ENCODE results near the gene MINDY1.

The MINDY1 gene

DNA sequence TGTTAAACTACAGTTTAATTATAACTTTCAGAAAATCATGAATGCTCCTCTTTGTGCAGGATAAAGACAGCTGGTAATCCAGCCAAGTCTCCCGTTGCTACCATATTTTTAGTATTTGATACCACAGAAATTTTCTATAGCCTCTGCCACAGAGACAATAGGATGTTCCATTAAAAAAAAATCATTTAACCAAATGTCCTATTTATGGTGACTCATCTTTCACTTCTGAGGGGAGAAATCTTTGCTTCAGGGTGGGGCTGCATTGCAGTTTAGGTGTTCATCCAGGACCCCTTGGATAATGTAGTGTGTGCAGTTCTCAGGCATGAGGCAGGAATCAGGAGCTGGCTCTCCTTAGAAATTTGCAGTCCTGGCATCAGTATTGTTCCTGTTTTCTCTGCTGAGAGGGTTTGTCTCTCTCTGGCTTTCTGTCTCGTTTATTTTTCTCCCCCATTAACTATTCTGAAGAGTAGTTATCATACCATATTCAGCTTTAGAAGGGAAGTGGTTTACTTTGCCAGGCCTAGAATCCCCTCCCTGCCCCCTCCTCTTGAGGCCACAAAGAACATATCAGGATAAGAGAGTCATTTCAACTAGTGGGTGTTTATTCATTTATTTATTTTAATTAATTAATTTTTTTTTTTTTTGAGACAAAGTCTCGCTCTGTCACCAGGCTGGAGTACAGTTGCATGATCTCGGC, 4.6 kb upstream of the MINDY1 start:
- no peak for DNase-seq (ENCODE audit: low read depth)

DNA sequence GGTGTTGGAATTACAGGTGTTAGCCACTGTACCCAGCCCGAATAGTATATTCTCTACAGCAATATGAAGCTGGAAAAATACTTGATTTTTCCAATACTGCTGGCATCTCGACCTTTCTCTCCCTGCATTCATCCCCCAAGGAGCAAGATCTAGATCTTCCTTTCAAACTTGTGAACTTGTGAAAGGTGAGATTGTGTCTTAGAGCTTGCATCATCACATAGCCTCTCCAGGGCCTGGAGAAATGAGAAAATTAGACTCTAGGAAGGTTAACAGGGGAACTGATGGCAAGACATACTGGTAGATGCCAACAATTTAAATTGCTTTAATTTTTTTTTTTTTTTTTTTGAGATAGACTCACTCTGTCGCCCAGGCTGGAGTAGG, 3.6 kb upstream of the MINDY1 start:
- no peak for DNase-seq (ENCODE audit: low read depth)

DNA sequence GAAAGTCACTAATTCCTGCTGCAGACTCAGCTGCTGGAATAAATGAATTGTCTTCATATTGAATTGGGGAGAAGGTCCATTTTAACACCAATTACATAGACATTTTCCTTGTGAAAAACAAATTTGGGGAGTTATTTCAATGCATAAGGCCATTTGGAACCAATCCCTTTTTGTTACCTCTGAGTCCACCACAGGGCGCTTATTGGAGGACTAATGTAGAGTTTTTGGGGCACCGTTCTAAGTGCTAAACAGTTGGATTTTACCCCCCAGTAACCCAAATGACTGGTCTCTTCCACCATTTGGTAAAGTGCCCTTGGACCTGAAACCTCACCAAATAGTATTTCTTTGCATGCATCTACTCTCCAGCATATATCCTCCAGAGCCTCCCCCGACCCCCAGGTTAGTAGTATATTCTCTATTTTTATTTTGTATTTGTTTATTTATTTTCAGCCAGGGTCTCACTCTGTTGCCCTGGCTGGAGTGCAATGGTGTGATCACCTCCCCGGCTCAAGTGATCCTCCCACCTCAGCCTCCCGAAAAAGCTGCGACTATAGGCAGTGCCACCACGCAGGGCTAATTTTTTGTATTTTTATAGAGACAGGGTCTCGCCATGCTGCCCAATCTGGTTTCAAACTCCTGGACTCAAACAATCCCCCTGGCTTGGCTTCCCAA, 3.1 kb upstream of the MINDY1 start:
- no peak for DNase-seq (ENCODE audit: low read depth)

DNA sequence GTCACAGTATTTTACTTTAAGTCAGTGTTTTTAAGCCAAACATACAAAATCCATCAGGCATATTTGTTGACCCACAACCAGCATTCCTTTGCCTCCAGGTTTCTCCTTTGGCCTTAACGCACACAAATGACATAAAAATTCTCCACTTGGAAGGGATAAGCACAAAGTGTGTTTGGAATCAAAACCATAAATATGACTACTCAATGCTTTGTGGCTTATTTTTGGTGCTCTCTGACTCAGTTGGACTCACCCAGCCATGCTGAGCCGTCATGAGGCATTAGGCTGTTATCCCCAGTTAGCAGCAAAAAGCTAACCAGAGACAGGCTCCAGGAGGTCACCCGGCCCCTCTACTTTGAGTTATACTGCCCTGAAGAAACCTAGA, 2.5 kb upstream of the MINDY1 start:
- DNase-seq (ENCODE audit: low read depth), result no peak

DNA sequence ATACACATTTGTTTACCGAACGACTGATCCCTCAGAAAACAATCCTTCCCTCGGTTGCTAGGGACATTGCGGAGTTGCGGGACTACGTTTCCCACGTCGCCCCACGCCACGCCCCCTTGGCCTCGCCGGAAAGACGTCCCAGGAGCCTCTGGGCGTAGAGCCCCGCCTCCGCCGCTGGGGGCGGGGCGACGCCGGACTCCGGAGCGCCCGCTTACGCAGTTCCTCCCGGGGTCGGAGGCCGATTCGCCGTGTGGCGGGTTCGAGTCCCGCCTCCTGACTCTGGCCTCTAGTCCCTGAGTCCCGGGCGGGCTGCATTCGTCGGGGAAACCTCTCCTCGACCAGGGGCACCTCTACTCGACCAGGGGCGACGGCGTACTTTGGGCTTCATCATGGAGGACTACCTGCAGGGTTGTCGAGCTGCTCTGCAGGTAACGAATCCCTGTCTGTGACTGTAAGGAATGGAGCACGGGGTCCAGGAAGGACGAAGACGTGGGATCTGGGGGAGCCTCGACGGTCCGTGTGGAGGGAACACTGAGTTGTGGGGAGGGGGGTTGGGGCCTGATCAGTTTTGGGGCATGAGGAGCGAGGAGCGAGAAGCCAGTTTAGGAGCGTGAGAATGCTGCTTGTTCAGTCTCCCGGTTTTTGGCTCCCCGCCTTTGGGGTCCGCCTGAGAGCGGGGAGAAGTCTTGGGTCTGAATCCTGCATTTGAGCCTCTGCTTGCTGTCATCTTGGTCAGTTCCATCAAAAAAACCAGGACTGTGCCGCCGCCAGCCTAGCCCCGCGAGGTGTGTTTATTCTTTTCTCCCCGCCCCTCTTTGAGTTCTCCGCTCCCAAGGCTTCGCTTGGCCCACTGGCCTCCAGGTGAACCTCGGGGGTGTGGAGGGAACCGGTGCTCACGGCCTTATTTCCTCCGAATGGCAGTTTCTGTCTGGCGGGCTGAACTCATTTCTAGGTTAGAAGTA, 1.8 kb upstream of the MINDY1 start, which contains the start of gene PRUNE1:
Gene PRUNE1, plus strand, starts transcription at position 206 of the 962 bp plus-strand sequence. Its CDS starts 184 bp downstream, at position 390.
- peak; percentile 92 for DNase-seq (ENCODE audit: low read depth)

DNA sequence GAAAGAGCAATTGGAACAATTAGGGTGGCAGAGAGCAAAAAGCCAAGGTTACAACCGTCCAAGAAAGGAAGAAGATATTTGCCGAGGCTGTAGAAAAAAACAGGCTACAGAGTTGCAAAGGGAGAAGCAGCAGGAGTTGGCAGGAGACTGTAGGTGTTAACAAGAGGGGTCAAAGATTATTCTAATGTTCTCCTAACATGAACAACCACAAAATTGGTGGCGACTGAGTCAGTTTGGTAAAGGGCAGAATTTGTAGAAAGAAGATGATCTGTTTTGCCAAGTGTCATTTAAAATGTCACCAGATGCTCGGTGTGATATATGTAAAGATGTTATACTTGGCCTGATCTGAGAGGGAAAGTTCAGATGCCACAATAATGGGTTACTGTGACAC, 1.1 kb upstream of the MINDY1 start:
- DNase-seq (ENCODE audit: low read depth), result no peak

DNA sequence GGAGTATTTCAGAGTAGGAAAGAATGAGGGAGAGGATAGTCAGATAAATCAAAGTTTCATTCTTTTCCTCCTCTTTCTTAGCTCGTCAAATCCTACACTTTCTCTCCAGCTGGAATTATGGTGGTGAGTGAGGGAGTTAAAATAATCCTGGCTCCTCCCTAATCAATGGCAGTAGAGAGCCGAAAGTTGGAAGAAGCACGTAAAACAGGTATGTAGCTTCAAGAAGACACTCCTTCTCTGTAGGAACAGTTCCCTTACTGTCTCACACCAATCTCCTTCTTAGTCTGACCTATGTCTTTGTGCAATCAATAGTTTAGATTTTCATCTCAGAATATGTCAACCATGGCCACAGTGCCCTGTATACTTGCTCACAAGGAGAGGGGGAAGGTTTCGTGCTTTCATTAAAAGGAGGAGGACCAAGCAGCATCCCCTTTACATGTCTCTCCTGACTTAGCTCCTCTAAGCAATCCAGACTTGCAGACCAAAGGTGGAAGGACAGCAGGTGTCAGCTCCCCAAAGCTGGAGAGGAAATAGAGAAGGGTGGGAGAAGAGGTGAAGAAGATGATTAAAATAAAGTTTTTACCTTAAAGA, 878 bp downstream of the MINDY1 start:
- DNase-seq (ENCODE audit: low read depth), result no peak

DNA sequence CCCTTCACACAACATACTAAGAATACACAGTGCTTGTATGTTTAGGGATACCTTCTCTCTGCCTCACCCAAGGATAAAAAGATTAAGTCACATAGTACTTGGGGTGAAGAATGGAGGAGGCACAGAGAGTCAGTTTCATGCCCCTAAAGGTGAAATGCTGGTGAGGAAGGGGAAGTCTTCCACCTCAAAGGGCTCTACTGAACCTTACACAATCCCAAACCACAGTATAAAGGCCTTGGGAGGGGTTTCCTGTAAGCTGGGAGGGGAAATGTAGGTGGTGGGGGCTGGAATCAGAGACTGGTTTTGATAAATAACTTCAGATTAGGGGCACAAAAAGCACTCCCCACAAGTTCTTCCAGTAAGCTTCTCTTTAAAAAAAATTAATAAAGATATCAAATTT, 3.5 kb downstream of the MINDY1 start:
- DNase-seq (ENCODE audit: low read depth), result no peak

DNA sequence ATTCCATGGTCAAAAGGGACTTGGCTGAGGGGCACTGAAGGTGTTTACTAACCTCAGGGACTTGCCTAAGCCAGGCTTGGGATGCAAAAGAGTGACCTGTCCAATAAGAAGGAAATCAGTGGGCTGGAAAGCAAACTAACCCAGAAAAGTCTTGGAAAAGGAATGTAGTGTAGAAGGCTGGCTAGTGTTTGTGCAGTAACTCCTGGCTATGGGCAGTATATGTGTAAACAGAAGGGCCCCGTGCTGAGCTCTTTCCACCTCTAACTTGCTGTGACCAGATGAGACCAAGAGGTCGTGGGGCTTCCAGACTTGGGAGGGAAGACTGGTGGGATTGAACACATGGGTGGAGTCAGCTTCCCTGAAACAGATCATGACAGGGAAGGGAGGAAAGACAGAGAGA, 4.1 kb downstream of the MINDY1 start:
- no peak for DNase-seq (ENCODE audit: low read depth)

DNA sequence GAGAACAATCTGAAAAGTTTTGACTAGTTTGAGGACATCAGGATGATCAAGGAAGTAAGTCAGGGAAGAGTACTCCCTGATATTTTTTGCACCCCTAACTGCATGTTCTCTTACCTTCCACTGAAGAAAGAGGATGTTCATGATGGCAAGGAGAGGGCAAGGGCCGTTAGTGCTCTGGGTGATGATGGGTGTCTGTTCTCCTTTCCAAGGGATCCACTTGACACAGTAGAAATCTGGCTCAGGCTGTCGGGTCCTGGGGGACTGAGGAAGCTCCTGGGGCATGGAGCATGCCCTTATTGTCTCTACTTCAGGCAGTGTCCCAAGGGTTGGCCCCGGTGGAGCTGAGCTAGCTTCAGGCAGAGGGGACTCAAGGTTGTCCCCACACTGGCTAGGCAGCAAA, 4.7 kb downstream of the MINDY1 start:
- DNase-seq (ENCODE audit: low read depth), result no peak

DNA sequence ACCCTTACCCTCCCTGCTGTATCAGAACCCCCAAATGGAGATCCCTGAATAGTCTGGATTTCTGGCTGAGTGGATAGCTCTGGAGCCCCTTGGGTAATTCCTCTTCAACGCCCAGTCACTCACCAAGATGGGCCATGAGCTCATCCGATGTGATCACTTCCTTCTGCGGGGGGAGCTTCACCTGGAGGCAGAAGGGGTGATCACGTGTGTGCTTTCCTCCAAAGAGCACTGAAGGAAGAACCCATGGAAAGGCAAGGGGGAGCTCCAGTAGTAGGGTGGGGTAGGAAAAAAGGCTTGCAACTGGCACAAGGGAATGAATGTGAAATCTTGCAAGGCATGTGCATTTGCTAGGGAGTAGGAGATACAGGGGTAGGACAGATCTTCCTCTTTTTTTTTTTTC, 5.1 kb downstream of the MINDY1 start:
- no peak for DNase-seq (ENCODE audit: low read depth)

DNA sequence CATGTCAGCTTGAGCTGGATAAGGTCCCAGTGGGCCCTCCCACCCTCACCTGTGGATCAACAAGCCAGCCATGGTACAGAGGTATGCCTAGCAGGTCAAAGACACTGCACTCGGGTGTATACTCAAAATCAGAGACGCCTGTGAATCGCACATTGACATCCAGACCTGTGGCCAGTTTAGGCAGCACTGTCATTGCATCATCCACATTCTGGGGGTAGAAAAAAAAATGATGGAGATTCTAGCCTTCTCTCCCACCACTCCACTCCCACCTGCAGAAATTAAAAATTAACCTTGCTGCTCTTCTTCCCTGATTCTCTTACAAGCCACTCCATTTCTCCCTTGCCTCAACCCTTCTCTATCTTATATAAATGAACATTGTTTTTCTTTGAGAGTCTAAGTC, 6.3 kb downstream of the MINDY1 start:
- no peak for DNase-seq (ENCODE audit: low read depth)

DNA sequence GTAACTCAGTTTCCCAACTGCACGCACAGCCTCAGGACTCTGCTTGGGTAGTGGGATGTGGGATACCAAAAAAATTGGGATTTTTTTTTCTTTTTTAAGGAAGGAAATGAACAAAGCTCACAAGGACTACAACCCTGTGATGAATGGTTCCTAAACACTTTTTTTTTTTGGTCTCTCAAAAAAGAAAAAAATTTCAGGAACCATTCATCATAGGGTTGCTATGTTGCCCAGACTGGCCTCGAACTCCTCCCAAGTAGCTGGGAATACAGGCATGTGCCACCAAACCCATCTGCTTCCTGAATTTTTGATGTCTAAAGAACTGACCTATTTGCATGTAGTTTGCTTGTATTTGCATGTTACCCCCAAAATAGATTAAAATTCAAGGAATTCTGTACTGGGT, 6.8 kb downstream of the MINDY1 start:
- DNase-seq (ENCODE audit: low read depth), result no peak

DNA sequence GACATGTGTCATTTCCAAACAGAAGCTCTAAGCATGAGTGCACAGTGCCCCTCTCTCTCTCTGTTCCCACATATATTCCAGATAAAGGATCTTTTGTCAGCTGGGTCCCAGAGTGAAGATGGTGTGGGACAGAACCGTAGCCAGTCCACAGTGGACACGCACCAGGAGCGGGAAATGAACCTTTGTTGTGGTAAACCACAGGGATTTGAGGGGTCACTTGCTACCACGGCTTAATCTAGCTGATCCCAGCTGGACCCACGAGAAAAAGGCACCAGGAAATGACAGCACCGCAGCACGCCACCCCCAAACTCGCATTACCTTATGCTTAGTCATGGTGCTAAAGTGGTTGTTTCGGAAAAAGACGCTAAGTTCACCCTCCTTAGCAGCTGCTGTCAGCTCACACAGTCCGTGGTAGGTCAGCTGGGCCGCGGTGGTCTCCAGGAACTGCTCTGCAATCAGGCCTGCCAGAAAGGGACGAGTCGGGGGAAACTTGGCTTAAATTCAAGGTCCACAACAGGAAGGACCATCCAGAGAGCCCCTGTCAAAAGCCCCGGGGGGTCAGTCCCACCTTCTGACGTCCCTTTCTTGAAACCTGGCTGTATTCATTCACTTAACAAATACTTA, 7.5 kb downstream of the MINDY1 start:
- DNase-seq (ENCODE audit: low read depth), result no peak

DNA sequence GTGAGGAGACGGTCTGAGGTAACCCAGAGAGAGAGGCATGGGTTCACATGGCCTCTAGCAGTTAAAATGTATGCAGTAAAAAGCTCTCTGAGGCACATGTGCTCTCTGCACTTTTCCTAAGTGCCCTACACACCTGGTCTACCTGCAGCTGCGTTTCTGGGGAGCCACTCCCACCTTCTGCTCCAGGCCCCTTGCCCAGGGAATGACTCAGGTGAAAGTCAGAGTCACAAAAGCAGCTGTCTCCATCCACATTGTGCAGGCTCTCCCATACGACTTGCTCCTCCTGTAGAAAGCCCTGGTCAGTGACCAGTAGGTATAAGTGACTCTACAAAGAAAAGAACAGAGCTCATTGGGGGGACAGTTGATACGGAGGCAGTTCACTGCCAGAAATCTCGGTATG, 8.8 kb downstream of the MINDY1 start:
- no peak for DNase-seq (ENCODE audit: low read depth)

DNA sequence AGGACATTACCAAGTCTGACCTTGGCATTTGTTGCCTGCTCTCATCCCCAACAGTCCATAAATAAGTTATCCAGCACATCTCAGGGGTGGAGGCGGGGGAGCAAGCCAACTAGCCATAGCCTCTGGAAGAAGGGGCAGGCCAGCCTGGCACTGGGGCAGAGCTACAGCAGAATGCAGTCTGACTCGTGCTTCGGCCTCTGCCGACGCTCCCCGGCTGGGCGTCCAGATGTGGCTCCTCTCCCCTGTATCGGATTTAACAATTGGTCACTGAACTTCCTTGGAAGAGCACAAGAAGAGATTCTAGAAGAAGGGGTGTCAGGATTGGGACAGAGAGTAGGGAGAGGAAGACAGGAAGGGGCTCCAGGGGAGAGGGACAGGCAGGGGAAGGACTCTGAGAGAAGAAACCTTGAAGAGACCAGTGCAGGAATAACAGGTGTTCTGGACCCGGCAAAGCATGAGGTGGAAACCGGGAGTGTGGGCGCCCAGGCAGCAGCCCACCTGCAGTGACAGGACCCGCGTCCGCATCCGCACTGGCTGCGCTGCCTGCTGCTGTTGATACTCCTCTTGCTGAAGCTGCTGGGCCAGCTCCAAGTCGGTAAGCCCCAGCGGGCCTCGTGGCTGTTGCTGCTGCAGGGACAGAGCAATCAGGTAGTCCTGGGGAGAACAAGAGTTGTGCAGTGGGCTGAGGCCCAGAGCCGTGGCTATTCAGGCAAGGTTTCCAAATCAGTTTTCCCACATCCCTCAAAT, 9.4 kb downstream of the MINDY1 start:
- no peak for DNase-seq (ENCODE audit: low read depth)

DNA sequence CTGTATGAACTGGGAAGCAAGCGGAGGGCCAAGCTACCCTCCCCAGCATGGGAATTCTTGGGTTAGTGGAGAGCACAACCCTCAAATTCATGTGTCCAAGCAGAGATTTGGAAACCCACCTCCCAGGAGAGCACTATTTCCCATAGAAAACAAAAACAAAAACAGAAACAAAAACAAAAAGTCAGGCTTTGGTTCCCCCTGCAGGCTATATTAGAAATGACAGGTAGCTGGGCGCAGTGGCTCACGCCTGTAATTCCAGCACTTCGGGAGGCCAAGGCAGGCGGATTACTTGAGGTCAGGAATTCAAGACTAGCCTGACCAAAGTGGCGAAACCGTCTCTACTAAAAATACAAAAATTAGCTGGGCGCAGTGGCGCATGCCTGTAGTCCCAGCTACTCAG, 10.8 kb downstream of the MINDY1 start:
- DNase-seq (ENCODE audit: low read depth), result no peak

DNA sequence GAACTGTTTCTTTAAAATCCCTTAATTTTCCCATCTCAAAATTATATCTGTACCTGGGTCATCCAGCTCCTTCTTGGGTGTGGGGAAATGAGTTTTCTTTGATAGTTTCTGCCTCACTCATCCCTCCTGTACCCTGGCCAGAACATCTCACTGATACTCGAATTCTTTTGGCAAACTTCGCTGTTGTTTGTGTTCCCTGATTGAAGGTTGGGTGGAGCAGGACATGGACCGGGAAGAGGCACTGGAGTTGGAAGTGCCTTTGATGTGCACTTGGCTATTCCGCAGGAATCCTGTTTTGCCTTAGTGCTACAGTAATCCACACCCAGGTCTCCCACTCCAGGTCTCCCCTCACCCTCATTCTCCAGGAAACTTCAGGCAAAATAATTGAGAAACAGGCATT, 11.2 kb downstream of the MINDY1 start:
- no peak for DNase-seq (ENCODE audit: low read depth)

DNA sequence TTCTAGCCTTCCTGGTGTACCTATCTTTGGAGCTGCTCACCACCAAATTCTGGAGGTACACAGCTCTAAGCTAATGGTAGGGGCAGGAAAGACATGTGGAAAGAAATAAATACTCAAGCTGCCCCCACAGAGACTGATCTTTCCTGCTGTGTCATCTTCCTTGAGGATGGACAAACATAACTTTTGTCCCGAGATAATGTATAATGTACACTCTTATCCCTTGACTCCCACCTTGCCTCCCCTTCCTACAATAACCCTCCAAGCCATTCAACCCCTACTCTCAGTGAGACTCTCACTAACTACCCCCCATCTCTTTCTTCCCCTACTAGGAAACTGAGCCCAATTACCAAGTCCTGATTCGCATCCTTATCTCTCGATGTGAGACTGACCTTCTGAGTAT, 12.5 kb downstream of the MINDY1 start:
- DNase-seq (ENCODE audit: low read depth), result no peak

DNA sequence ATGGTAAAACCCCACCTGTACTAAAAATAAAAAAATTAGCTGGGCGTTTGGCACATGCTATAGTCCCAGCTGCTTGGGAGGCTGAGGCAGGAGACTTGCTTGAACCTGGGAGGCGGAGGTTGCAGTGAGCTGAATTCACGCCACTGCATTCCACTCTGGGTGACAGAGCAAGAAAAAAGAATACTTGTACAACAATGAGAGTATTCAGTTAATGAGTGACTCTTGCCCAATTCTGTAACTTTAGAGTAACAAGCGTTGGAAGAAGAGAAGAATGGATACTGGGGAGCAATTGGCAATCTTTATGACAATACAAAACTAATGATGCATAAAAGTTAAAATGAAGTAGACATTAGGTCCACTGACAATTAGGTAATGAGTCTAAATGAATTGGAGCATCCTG, 14.1 kb downstream of the MINDY1 start:
- DNase-seq (ENCODE audit: low read depth), result no peak

DNA sequence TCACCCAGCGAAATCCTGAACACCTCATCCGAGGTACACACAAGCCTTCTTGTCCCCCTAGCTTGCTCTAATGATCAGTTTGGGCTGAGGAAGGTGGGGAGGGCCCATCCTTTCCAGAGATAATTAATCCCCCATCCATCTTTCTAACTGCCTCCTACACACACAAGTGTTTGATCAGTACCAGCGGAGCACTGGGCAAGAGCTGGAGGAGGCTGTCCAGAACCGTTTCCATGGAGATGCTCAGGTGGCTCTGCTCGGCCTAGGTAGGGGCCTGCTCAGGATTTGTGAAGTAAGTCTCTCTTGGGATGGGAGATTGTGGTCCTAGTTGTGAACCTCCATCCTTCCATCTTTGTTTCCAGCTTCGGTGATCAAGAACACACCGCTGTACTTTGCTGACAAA, 18.8 kb downstream of the MINDY1 start:
- DNase-seq (ENCODE audit: low read depth), result no peak
